ENCODE measurements around the gene SPESP1. TPM values are rescaled to one million over a fixed set of nuclear protein-coding genes. Genes with fewer than 3 reads are reported as not detected.

Gene SPESP1
- total and polyA plus RNA-seq, 9 of the 15 experiments (the other 6 are each of a cell fraction or from before 2014, with no cell fraction given) = not detected

GRCh38 chr15:68958597-68958996 lies 28.3 kb downstream of the SPESP1 start (continued):
- TF ChIP-seq HDAC1 (IDR thresholded peaks at IDR 0.05) = no peak

GRCh38 chr15:68962465-68962864 lies 32.1 kb downstream of the SPESP1 start:
- H3K79me2 ChIP-seq (ENCODE audit: control insufficient read depth, insufficient read depth, low read length) = no peaks in the 10 kb centered on the region
- no peak overlapping the region for H2AFZ ChIP-seq (ENCODE audit: low read depth, low read length)
- no peaks in the 10 kb centered on the region for H3K9me1 ChIP-seq (ENCODE audit: control insufficient read depth, insufficient read depth, low read length)
- 0% methylated on average over 1 of the region's 1 CpG for WGBS (ENCODE audit: insufficient coverage, low coverage, missing lambda C conversion rate)
- CTCF ChIA-PET (ENCODE audit: low intra/inter-chr PET ratio) = no interaction called here
- FAIRE-seq = no peak
- no peak overlapping the region for H3K9ac ChIP-seq (ENCODE audit: insufficient read depth in 1 of 2, low read depth in 2 of 2, low read length in 2 of 2)
- H4K20me1 ChIP-seq (replicated peaks; ENCODE audit: control insufficient read depth, insufficient read depth, low read length) = no peaks in the 10 kb centered on the region
- no peaks in the 10 kb centered on the region for H3K9me3 ChIP-seq (replicated peaks; ENCODE audit: control insufficient read depth, insufficient read depth, low read depth, low read length)
- no peak overlapping the region for H3K27ac ChIP-seq (ENCODE audit: extremely low read depth, low read depth, low read length)
- no peaks in the 10 kb centered on the region for H3K27me3 ChIP-seq (ENCODE audit: control insufficient read depth in 2 of 2, insufficient read depth in 2 of 2, low read length in 2 of 2)
- TF ChIP-seq SPI1 (IDR thresholded peaks at IDR 0.05; ENCODE audit: borderline replicate concordance, low read depth, low read length) (peak; percentile 93), ZNF584 (CRISPR knock-in tag; IDR thresholded peaks at IDR 0.05; ENCODE audit: low read depth) (no peak), MYC (IDR thresholded peaks at IDR 0.05; ENCODE audit: low read depth, low read length) (no peak), MYC (CRISPR knock-in tag; IDR thresholded peaks at IDR 0.05; ENCODE audit: borderline replicate concordance, low read depth) (no peak), HNRNPH1 (optimal IDR thresholded peaks at IDR 0.05; ENCODE audit: low read depth, low read length) (no peak), SAFB2 (IDR thresholded peaks at IDR 0.05; ENCODE audit: borderline replicate concordance, low read depth, low read length, severe bottlenecking) (no peak), PBX2 (CRISPR knock-in tag; IDR thresholded peaks at IDR 0.05; ENCODE audit: low read depth) (no peak), PBX2 (tag; conservative IDR thresholded peaks at IDR 0.05; ENCODE audit: low read depth) (peak; percentile 65), HMG20A (CRISPR knock-in tag; conservative IDR thresholded peaks at IDR 0.05) (no peak), YBX1 (IDR thresholded peaks at IDR 0.05) (no peak), MEIS2 (IDR thresholded peaks at IDR 0.05; ENCODE audit: partially characterized antibody) (peak; percentile 78), ARID1B (IDR thresholded peaks at IDR 0.05) (0 out of 2 replicates have a peak, but pooled peaks have one; percentile 20), ARID2 (IDR thresholded peaks at IDR 0.05) (no peak), TCF3 (CRISPR knock-in tag; IDR thresholded peaks at IDR 0.05) (0 out of 2 replicates have a peak, but pooled peaks have one; percentile 9), ESRRA (IDR thresholded peaks at IDR 0.05; ENCODE audit: borderline replicate concordance, low read depth) (no peak), SOX6 (IDR thresholded peaks at IDR 0.05) (peak; percentile 59; the same call in 1 of the 2 replicates), LEF1 (IDR thresholded peaks at IDR 0.05) (no peak), SMARCB1 (IDR thresholded peaks at IDR 0.05; ENCODE audit: insufficient read length, low read depth) (no peak), ZNF384 (IDR thresholded peaks at IDR 0.05; ENCODE audit: low read depth, low read length) (no peak), ZEB2 (IDR thresholded peaks at IDR 0.05) (no peak), CC2D1A (IDR thresholded peaks at IDR 0.05) (no peak), U2AF1 (optimal IDR thresholded peaks at IDR 0.05; ENCODE audit: low read depth, low read length) (no peak), CREM (IDR thresholded peaks at IDR 0.05; ENCODE audit: low read depth) (no peak)
- ATAC-seq = no peak
- no peaks in the 10 kb centered on the region for H3K36me3 ChIP-seq (ENCODE audit: control insufficient read depth, insufficient read depth, low read length)
- no peaks in the 10 kb centered on the region; a peak in 1 of 5 replicates for H3K4me1 ChIP-seq (replicated peaks in 1 of 2; ENCODE audit: control insufficient read depth in 2 of 2, insufficient read depth in 2 of 2, low read length in 2 of 2)
- no TSS peak for BruUV-seq (replicated peaks)
- no peak overlapping the region for H3K4me2 ChIP-seq (ENCODE audit: insufficient read depth, low read length)
- POLR2A ChIA-PET = no interaction called here
- H3K4me3 ChIP-seq = no peak overlapping the region
- in situ Hi-C loops (cut with MboI) = no loop called here
- no peak for DNase-seq (ENCODE audit: extremely low read depth in 1 of 4, low spot score in 3 of 4)
- intact Hi-C loops (cut with micrococcal nuclease) = no loop called here

All from K562 (cell line).